Measurements from ENCODE around the gene TRAF5. TPM values are rescaled to one million over a fixed set of nuclear protein-coding genes. Genes with fewer than 3 reads are reported as not detected.
"Not testable (repeated sequence)": the region's sequence is repeated elsewhere in the genome, so short reads cannot be mapped to it uniquely, and the experiment has no call there.

The TRAF5 gene
- total RNA-seq, 1 donor from 2014 or later = 8.5 TPM

- DNase-seq (ENCODE audit: low read depth in 2 of 2) = no peak
Observed at GRCh38 chr1:211345719-211346118, 19.1 kb downstream of the TRAF5 start.

GRCh38 chr1:211347077-211347844, 20.6 kb downstream of the TRAF5 start:
- peak in 1 of 2 donors; percentile 12 for DNase-seq (ENCODE audit: low read depth in 2 of 2)

GRCh38 chr1:211348547-211348946, 21.9 kb downstream of the TRAF5 start:
- DNase-seq (ENCODE audit: low read depth in 2 of 2) = peak in 1 of 2 donors; percentile 23

- no peak for DNase-seq (ENCODE audit: low read depth in 2 of 2)
Observed at GRCh38 chr1:211349741-211350140, 23.1 kb downstream of the TRAF5 start.

- not testable (repeated sequence) for DNase-seq (ENCODE audit: low read depth in 2 of 2)
Observed at GRCh38 chr1:211352055-211352454, 25.4 kb downstream of the TRAF5 start.

- DNase-seq (ENCODE audit: low read depth in 2 of 2) = no peak
Observed at GRCh38 chr1:211352465-211352864, 25.8 kb downstream of the TRAF5 start.

- DNase-seq (ENCODE audit: low read depth in 2 of 2) = peak; percentile 14 to 32
Observed at GRCh38 chr1:211352985-211353515, 26.4 kb downstream of the TRAF5 start.

- DNase-seq (ENCODE audit: low read depth in 2 of 2) = no peak
Observed at GRCh38 chr1:211353562-211354212, 27.1 kb downstream of the TRAF5 start.

- no peak for DNase-seq (ENCODE audit: low read depth in 2 of 2)
Observed at GRCh38 chr1:211355873-211356272, 29.2 kb downstream of the TRAF5 start.

GRCh38 chr1:211356723-211357407, 30.2 kb downstream of the TRAF5 start:
- DNase-seq (ENCODE audit: low read depth in 2 of 2) = no peak

GRCh38 chr1:211358685-211359084, 32.1 kb downstream of the TRAF5 start:
- no peak for DNase-seq (ENCODE audit: low read depth in 2 of 2)

- DNase-seq (ENCODE audit: low read depth in 2 of 2) = peak in 1 of 2 donors; percentile 37
Observed at GRCh38 chr1:211359876-211360275, 33.2 kb downstream of the TRAF5 start.

- no peak for DNase-seq (ENCODE audit: low read depth in 2 of 2)
Observed at GRCh38 chr1:211361202-211361601, 34.6 kb downstream of the TRAF5 start.

- no peak for DNase-seq (ENCODE audit: low read depth in 2 of 2)
Observed at GRCh38 chr1:211369640-211370039, 43.0 kb downstream of the TRAF5 start.

GRCh38 chr1:211370669-211371068, 44.0 kb downstream of the TRAF5 start:
- no peak for DNase-seq (ENCODE audit: low read depth in 2 of 2)

- DNase-seq (ENCODE audit: low read depth in 2 of 2) = peak; percentile 50 to 68
Observed at GRCh38 chr1:211371406-211372105, 44.9 kb downstream of the TRAF5 start.

GRCh38 chr1:211372463-211372862, 45.8 kb downstream of the TRAF5 start:
- DNase-seq (ENCODE audit: low read depth in 2 of 2) = no peak

GRCh38 chr1:211375146-211375818, 48.6 kb downstream of the TRAF5 start:
- DNase-seq (ENCODE audit: low read depth in 2 of 2) = no peak

- no peak for DNase-seq (ENCODE audit: low read depth in 2 of 2)
Observed at GRCh38 chr1:211375949-211376348, 49.3 kb downstream of the TRAF5 start.

GRCh38 chr1:211376807-211377470, 50.3 kb downstream of the TRAF5 start:
- no peak for DNase-seq (ENCODE audit: low read depth in 2 of 2)
